IPS-11a (cell line): ENCODE measurements around the gene ABHD10.

Experiments used
- H3K4me3 ChIP-seq: one replicate; pipeline ENCODE4 v1.5.1; 2013; ENCODE audit warnings: low read depth, low read length, control low read depth

ABHD10 gene

GRCh38 chr3:111978583-111979433 lies at the start of gene ABHD10:
Gene ABHD10, plus strand, starts transcription at chr3:111979026. Its CDS starts 36 bp downstream, at chr3:111979062.
- H3K4me3 ChIP-seq = peak within 1 kb of the TSS; percentile 67

GRCh38 chr3:111929484-111929883 lies 49.3 kb upstream of the ABHD10 start:
- H3K4me3 ChIP-seq = no peak overlapping the region

GRCh38 chr3:111932946-111933345 lies 45.9 kb upstream of the ABHD10 start:
- no peak overlapping the region for H3K4me3 ChIP-seq

DNA sequence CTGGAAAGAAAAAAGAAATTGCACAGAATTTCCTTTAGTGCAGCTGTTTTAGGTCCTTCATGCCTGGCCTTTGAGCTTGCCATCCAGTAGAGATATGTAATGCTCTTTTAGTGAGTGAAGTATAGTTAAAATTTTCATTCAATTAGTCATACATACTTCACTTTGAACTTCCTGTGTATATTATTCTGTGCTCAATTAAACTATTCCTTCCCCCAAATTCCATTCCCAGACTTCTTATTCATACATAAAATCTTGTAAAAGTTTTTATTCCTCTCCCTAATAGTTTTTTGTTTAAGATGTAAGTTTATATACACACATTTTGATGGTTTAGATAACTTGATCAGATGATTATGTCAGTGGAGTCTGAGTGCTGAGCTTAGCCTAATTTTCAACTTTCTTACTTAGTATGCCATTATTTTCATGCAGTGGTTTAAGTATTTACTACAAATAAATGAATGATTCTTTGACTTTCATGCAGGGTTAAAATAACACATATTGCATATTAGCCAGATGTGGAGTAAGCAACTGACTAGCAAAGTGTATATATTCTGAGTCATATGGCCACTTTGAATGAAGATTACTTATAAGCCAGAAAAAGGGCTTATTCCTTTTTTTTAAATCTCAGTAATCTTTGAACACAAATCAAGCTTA lies 42.5 kb upstream of the ABHD10 start:
- H3K4me3 ChIP-seq = no peak overlapping the region

GRCh38 chr3:111936967-111937366 lies 41.9 kb upstream of the ABHD10 start:
- H3K4me3 ChIP-seq = no peak overlapping the region

DNA sequence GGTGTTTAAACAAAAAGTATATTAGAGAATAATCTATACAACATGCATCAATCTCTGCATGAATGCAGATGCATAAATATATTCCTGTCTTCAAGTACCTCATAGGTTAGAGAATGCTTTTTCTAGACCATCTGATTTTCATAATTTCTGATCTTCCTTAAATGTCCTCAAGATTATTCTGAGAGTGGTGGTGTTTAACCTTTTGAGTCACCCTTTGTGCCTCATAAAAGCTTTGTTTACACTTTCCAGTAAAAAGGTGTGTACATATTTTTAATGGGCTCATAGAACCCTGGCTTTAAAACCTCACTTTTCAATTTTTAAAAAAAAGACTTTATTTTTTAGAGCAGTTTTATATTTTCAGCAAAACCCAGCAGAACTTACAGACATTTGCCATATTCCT lies 41.0 kb upstream of the ABHD10 start:
- no peak overlapping the region for H3K4me3 ChIP-seq

DNA sequence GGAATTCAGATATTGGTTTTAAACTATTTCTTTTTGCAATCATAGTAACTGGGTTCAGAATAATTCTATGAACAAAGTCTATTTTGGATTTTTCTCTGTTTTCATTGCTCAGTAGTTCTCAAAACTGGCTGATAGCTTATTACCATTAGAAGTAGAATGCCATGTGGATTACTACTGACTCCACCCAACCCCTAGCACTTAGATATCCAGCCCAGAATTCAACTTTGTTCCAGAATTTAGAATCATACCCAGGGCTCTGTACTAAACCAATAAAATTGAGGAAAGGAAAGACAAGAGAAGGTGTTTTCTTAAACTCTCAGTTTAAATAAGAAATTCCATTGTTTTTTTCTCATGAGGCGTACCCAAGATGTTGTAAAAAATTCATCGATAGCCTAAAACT lies 39.0 kb upstream of the ABHD10 start:
- H3K4me3 ChIP-seq = no peak overlapping the region

GRCh38 chr3:111943533-111943932 lies 35.3 kb upstream of the ABHD10 start:
- H3K4me3 ChIP-seq = no peak overlapping the region

GRCh38 chr3:111944372-111944771 lies 34.5 kb upstream of the ABHD10 start:
- H3K4me3 ChIP-seq = no peak overlapping the region

DNA sequence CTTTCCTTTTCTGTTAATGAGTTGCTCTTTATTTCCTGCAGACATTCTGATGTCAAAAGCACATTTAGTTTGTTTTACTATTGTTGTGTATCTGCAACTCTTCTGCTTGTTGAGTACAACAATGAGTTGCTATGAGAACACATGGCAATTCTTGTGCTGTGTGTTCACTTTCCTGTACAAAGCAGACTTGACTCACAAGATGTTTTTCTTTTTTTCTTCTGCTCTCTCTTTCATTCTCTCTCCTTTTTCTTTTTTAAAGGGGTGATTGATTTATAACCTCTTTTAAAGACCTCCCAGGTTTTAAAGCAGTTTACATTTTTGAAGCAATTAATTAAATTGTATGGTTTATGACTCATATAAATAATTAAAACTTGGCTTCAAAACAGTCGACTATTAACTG lies 31.6 kb upstream of the ABHD10 start:
- no peak overlapping the region for H3K4me3 ChIP-seq

GRCh38 chr3:111948786-111949185 lies 30.0 kb upstream of the ABHD10 start:
- no peak overlapping the region for H3K4me3 ChIP-seq

GRCh38 chr3:111949712-111950111 lies 29.1 kb upstream of the ABHD10 start:
- H3K4me3 ChIP-seq = no peak overlapping the region

DNA sequence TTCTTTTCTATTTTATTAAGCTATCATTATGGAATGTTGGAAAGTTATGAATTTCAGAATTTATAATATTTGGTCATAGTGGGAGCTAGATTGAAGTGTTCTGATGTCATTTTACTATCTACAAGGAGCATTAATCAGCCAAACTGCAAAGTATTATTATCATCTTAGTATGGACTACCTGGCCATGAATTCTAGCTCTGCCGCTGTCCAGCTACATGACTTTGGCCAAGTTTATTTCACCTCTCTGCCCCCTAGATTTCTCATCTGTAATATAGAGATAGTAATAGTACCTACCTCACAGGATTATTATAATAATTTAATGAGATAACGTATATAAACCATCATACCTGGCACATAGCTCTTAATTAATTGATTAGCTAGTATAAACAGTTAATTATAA lies 27.8 kb upstream of the ABHD10 start:
- no peak overlapping the region for H3K4me3 ChIP-seq

DNA sequence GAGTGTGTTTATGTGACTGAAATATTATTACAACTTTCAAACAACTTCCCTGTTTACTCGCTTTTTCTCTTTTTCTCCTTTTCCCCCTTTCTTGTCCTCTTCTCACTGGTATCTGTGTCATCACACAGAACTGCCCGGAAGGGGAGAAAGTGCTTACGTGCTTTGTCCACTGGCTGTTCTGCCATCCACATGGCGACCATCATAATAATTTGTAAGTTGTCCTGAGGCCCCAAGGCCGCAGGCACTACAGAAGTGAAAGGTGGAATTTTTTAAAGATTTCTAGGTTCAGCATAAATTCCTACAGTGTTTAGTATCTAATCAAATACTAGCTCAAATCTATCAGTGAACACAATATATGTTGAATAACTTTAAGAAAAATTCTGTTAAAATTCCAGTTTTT lies 26.7 kb upstream of the ABHD10 start:
- H3K4me3 ChIP-seq = no peak overlapping the region

- no peak overlapping the region for H3K4me3 ChIP-seq
Measured at GRCh38 chr3:111952866-111953450, 25.9 kb upstream of the ABHD10 start.

DNA sequence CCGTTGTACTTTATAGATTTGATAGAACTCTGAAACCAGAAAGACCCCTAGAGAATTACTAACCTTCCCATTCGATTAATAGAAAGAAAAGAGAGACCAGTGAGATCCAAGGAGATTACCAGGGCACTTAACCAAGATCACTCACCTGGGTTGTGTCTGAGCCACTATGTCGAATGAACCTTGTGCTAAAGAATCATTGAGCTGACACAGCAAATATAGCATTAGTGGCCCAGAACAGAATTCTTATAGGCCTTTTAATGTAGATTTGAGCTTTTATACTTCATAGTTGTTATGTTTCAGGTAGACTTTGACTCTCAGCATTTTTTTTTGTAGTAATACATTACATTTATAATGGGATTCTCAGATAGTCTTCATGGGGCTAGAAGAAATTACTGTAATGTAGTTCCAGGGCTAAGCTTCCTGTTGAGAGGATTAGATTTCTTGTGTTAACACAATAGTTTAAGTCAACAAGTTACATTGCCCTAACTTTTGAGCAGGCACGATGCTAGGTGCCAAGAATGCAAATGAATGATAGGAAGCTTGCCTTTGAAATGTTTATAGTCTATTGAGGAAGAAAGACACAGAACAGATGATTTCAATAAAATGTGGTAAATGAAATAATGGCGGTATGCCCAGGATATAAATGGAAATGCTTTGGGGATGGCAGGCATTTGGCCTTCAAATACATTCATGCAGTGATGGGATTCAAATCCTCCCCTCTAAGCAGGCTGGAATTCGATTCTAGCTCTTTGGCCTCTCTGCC lies 24.4 kb upstream of the ABHD10 start:
- H3K4me3 ChIP-seq = no peak overlapping the region

- H3K4me3 ChIP-seq = no peak overlapping the region
Measured at GRCh38 chr3:111955876-111956275, 22.9 kb upstream of the ABHD10 start.

DNA sequence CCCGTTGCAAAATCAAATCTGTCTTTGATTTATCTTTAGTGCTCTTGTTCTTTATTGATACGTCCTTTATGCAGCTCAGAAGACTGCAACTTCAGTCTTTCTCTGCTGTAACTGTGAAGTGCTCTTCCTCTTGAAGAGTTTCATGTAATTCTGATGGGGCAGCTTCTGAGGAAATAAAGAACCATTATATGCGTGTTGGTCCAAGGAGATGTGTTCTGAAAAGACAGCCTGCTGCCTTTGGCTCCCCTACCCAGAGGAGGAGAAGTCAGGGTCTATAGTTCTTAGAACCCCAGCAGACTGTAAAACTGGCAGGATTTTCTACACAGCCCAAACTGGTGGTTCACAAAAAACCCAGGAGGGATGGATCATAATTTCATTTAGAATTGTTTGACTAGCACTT lies 22.4 kb upstream of the ABHD10 start:
- H3K4me3 ChIP-seq = no peak overlapping the region

GRCh38 chr3:111956995-111957734 lies 21.7 kb upstream of the ABHD10 start:
- no peak overlapping the region for H3K4me3 ChIP-seq

DNA sequence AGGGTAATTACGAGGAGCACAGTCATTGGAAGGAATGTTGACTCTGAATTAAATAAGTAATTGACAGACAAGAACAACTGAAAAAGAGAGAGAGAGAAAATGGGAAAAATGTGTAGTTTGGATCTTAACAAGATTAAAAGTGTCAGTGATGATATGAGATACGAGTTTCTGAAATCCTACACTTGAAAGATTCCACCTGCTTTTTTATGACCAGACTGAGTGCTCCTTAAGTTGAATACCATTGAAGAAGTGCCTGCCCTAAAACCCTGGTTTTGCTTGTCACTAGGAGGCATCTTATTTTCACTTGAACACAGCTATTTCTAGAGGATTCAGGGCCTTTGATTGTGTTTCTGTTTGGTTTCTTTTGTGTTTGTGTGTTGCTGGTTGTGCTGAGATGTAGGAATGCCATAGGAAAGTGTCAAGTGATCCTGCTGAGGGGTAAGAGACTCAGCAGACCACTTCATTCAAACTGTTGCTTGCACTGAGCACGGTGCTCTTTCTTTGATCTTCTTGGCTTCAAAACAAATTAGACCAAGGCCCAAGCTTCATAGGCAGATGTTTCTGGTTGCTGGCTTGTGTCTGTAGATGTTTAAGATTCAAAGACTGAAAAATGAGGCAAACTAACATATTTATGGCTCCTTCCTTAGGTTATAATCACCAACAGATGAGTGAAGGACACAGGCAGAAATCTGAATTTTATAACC lies 17.2 kb upstream of the ABHD10 start:
- H3K4me3 ChIP-seq = no peak overlapping the region
